CD4-positive, alpha-beta T cell treated with Interleukin-15 for 4 hours (primary cell): ENCODE measurements around the gene WDPCP.
"Not testable (repeated sequence)": the region's sequence is repeated elsewhere in the genome, so short reads cannot be mapped to it uniquely, and the experiment has no call there.

Source experiments
- DNase-seq: peaks from one replicate; pipeline ENCODE4 v3.0.0-alpha.2; 2020; ENCODE audit warnings: low spot score

WDPCP gene

DNA sequence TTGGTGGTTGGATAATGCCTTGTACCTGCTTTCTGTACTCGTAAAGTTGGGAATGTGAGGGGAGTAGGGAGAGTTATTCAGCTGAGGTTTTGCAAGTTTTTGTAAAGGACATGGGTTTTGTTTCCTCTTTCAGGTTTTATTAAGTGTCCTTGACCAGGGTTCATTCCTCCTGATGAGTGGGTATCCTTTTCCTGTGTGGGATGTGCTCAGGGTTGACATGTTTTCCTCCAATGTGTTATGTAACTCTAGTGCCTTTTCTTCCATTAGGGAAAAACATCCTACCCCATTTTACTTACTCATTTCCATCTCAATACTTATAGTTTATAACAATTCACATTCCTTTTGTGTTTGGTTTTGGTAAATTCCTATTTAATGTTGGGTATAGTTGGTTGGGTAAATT lies 489.2 kb downstream of the WDPCP start:
- DNase-seq: no peak

DNA sequence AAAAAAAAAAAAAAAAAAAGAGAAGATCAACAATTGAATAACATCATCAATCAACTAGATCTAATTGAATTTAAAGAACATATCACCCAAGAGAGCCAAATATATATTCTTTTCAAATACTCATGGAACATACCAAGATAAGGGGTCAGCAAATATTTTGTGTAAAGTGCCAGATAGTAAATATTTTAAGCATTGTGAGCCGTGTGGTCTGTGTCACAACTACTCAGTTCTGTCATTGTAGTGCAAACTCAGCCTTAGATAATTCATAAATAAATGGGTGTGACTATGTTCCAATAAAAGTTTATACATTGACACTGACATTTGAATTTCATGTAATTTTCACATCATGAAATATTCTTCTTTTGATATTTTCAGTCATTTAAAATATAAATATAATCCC lies 491.8 kb downstream of the WDPCP start:
- no peak for DNase-seq

DNA sequence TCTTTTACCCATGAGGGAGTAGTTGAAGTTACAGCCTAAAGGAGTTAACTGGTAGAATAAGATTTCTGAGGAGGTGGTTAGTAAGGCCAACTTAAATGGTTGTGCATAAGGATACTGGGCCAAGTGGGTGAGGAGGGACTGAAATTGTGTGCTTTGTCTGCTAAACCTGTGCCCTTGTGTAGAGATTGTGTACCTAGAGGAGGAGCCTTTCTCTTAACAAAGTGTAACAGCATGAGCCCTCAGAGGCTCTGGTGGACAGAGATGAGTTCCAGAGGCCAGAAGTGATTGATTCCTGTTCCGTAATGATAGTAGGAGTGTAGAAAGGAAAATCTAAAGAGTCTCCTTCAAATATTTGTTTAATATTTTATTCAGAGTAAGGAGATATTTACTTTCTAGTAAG lies 494.8 kb downstream of the WDPCP start:
- DNase-seq: no peak

DNA sequence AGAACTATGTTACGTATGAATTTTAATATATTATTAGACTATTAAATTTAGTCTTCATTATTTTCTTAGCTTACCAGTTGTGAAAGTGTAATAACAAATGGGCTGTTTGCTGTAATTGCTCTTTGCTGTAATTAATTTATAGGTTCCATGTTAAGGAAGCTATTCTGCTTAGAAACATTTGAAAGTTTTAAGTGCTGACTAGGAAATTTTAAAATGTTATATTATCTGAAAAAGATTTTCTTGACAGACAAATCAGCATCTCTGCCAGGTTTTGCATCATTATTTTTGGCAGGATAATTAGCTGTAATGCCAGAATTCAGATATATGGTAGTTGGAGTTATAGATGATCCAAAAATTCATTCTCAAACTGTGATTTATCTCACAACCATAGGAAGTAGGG lies 495.4 kb downstream of the WDPCP start:
- DNase-seq: no peak

DNA sequence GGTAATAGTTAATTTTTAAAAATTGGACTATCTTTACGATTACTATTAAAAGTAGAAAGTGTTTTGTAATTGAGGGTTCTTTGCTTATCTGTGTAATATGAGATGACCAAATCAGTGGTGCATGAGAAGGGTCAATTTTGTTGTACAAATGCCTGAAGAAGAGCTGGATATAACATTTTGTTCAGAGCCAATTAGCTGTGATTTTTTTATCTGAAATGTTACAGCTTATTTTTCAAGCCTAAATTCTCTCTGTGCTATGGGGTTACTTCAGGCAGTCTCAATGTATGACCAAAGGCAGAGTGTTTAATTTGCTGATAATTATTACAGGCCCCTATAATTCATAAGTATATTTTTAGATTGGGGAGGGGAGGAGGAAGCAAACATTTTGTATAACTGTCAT lies 495.9 kb downstream of the WDPCP start:
- no peak for DNase-seq

DNA sequence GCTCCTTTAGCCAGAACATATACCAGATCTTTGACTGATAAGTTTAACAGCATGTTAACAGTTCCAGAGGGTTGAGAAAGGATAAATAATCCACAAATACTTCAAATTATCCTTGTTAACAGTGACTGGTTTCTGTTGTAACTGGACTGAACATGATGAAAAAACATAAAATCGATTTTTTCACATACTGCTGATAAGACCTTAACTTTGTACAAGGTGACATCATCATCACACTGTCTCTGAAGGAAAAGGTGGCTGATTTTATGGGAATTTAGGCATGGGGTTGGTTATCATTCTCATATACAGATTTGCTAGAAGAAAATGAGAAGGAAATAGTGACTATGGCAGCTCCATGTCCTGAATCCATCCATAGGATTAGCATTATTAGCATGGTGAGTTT lies 501.6 kb downstream of the WDPCP start:
- DNase-seq: no peak

DNA sequence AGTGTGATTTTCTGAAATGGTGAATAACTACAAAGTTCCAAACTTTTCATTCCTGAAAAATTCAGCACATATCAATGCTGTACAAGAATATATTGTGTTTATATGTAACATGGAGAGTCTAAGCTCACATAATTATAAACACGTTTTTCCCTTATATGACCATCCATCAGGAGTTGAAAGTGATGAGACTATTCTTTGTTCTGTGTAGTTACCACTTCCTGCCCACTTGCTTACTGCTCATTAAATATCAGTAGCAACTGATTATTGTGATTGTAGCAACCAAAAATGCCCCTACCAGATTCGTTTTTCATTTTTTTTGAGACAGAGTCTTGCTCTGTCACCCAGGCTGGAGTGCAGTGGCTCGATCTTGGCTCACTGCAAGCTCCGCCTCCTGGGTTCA lies 506.9 kb downstream of the WDPCP start:
- no peak for DNase-seq

DNA sequence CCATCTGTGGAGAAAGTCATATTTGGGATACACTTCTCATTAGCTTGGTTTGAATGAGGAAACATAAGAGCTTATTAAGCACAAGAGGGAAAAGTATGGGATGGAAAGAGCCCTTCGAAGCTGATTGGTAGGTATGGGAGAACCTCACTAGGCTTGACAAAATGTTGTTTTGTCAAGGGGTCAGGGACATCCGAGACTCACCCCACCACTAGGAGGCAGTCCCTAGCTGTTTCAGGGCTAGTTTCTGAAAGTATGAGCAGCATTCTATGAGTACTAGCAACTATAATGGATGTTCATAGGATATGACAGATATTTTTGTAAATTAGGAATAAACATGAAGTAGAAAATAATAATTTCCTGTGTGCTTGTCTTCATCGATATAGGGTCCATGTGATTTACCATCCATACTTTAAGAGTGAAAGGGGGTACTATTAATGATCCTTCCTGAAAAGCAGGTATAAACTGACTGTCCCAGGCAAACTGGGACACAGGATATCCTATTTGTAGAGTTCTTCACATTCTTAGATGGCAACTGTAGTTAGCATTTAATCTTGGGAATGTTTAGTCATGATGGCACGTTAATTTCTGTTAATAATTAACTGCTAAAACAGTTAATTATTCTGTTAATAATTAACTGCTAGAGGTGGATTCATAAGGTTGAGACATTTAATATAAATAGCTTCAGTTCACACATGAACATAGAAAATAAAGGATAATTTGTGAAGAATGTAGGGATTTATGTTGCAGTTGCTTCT lies 509.2 kb downstream of the WDPCP start:
- no peak for DNase-seq

DNA sequence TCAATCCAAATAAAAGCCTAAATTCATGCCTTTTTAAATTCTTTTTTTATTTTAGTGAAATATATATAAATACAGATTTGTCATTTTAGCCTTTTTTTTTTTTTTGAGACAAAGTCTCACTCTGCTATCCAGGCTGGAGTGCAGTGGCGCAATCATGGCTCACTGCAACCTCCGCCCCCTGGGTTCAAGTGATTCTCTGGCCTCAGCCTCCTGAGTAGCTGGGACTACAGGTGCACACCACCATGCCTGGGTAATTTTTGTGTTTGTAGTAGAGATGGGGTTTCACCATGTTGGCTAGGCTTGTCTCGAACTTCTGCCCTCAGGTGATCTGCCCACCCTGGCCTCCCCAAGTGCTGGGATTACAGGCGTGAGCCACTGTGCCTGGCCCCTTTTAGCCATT lies 513.9 kb downstream of the WDPCP start:
- not testable (repeated sequence) for DNase-seq

DNA sequence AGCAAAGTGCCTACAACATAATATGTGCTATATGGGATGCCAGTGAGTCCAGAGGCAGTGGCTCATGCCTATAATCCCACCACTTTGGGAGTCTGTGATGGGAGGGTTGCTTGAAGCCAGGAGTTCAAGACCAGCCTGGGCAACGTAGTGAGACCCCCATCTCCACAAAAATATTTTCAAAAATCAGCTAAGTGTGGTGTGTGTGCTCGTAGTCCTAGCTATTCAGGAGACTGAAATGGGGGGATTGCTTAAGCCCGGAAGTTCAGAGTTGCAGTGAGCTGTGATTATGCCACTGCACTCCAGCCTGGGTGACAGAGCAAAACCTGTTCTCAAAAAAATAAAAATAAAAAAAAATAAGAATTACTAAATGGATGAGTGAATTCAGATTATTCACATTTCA lies 514.3 kb downstream of the WDPCP start:
- no peak for DNase-seq

DNA sequence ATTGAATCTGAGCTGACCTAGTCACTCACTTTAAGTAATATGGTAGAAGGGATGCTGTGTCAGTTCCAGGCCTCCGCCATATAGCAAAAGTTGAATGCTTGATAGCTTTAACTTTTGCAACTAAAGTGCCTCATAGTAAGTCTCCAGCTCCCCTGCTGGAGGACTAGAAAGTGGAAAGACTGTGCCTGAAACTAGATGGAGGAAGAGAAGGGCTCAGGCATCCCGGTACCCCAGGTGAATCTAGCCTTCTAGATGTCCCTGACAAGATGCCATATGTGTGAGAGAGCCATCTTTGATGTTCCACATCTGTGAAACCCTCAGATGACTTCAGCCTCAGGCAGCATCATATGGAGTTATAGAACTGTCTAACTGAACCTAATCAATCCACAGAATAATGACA lies 516.6 kb downstream of the WDPCP start:
- DNase-seq: no peak
